NB4 (cell line): ENCODE measurements around the gene NME3.

Experiments used
- CTCF ChIP-seq: IDR thresholded peaks from one replicate; pipeline ENCODE4 v1.5.1; 2012; ENCODE audit warnings: low read depth, low read length
- MAX ChIP-seq: IDR thresholded peaks from 2 replicates; pipeline ENCODE4 v1.6.1; 2011; ENCODE audit warnings: low read depth, low read length
- POLR2A ChIP-seq: IDR thresholded peaks from 2 replicates; pipeline ENCODE4 v1.6.1; 2011; ENCODE audit warnings: mild to moderate bottlenecking; ENCODE audit not compliant: insufficient read length; ENCODE audit errors: extremely low read depth

- TF ChIP-seq CTCF (no peak), POLR2A (no peak), MAX (no peak)
Measured at GRCh38 chr16:1743376-1744337, 27.7 kb downstream of the NME3 start.
